Lung (tissue), 12 donors: ENCODE results near the gene TIMM23. TPM values are rescaled to one million over a fixed set of nuclear protein-coding genes. Genes with fewer than 3 reads are reported as not detected.

ENCODE experiments used
- ATAC-seq: fragments of 200-7000 bp; cut with Tn5 transposase; one replicate; pipeline ENCODE4 v1.9.1; 2020; ENCODE audit warnings: moderate number of reproducible peaks; ENCODE audit not compliant: insufficient read depth, low FRiP score
- DNase-seq, 3 donors: peaks; one replicate each; pipeline ENCODE4 v3.0.0-alpha.2; 2013 to 2017
- H3K27ac ChIP-seq, 2 donors: one replicate each; pipeline ENCODE4 v1.5.1; 2013; ENCODE audit warnings: mild to moderate bottlenecking in 2 of 2, moderate library complexity in 2 of 2, control low read depth in 1 of 2, inconsistent platforms in 1 of 2, low read depth in 1 of 2, low read length in 1 of 2
- H3K27me3 ChIP-seq, 3 donors: one replicate each; pipeline ENCODE4 v1.5.1; 2013; ENCODE audit warnings: low read length in 2 of 3; ENCODE audit not compliant: control insufficient read depth in 3 of 3, insufficient read depth in 3 of 3
- H3K36me3 ChIP-seq, 4 donors: one replicate each; pipeline ENCODE4 v1.5.1; 2013; ENCODE audit warnings: low read length in 4 of 4, mild to moderate bottlenecking in 1 of 4, moderate library complexity in 1 of 4; ENCODE audit not compliant: control insufficient read depth in 4 of 4, insufficient read depth in 4 of 4
- H3K4me1 ChIP-seq, 5 donors: one replicate each; pipeline ENCODE4 v1.5.1; 2013; ENCODE audit warnings: low read length in 5 of 5, mild to moderate bottlenecking in 2 of 5, moderate library complexity in 1 of 5; ENCODE audit not compliant: control insufficient read depth in 5 of 5, insufficient read depth in 5 of 5
- H3K4me3 ChIP-seq: one replicate; pipeline ENCODE4 v1.5.1; 2013; ENCODE audit warnings: mild to moderate bottlenecking, control low read depth, moderate library complexity
- H3K9ac ChIP-seq, 2 donors: one replicate each; pipeline ENCODE4 v1.5.1; 2013; ENCODE audit warnings: low read length in 2 of 2, control low read depth in 1 of 2; ENCODE audit not compliant: insufficient read depth in 1 of 2
- H3K9me3 ChIP-seq, 4 donors: one replicate each; pipeline ENCODE4 v1.5.1; 2013; ENCODE audit warnings: low read length in 3 of 4, mild to moderate bottlenecking in 1 of 4, moderate library complexity in 1 of 4; ENCODE audit not compliant: control insufficient read depth in 4 of 4, insufficient read depth in 3 of 4
- WGBS, 2 donors: extraction: QIAGEN DNeasy Blood & Tissue Kit; methylation state at CpG; one replicate each; pipeline ENCODE4 v1.1.7; 2013; 5-methylcytosine and 5-hydroxymethylcytosine counted together
- polyA plus RNA-seq, 2 donors: library from polyadenylated mRNA; stranded (reverse); fragments of 200-250 nt; gene quantifications; one replicate each; pipeline ENCODE4 v1.2.1, GENCODE V29; 2013
- total RNA-seq, 2 donors: library from RNA; depleted of rRNA in 1 of 2; stranded (reverse); fragments of >200 nt in 1 of 2; gene quantifications; one replicate each; pipeline ENCODE4 v1.2.1, GENCODE V29; 2014 to 2021
- TF ChIP-seq, protein P1 (sequence below): IDR thresholded peaks from 2 replicates; pipeline ENCODE4 v1.5.1; 2012; ENCODE audit warnings: mild to moderate bottlenecking; ENCODE audit errors: control extremely low read depth, extremely low read depth
- donor health status: control.
- donor health status: control.
- donor health status: Bipolar disorder and iron deficiency.
- donor health status: healthy.
- donor health status: DM: yes; HTN: yes; CAD: no.

The TIMM23 gene
- total and polyA plus RNA-seq, 4 donors, result 37.0 to 63.1 (median 46.5) TPM

DNA sequence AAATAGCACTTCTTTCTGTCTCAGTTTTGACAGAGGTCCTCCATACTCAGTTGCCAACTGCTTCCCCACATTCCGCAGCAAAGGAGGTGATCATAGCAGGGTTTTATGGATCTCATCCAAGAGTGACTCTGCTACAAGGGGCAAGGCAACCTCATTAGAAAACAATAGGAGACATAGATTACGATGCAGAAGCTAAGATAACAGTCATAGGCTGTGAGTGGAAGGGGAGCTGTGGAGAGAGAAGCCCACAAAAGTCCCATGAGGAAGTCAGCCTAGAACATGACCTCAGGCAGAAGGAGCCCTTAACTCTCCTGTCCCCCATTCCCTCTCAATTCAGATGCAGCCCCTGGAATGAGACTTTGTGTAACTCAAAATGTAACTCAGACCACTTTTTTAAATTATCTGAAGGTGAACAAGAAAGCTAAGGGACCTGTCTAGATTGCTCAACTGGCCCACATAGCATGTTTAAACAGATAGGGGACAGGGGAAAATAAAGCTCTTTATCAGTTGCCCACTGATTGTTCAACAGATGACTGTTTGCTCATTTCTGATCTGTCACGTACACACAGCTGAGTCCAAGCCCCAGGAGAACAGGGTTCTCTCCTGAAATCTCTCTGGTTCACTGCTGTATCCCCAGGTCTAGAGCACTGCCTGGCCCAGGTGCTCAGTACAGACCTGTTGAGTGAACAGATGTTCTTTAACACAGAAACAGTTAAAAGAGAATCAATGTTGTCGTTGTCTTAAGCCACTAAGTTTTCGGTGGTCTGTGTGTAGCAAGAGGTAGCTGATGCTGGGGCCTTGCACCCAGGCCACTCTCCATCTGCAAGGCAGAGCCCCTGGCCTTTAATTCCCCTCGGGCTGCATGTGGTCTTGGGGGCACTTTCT, 59.6 kb downstream of the TIMM23 start:
- ATAC-seq, result no peak
- no peaks in the 10 kb centered on the region for H3K9me3 ChIP-seq
- WGBS, 2 donors, result 67 to 76% methylated on average over 6 of the region's 6 CpGs
- TF ChIP-seq, protein P1, sequence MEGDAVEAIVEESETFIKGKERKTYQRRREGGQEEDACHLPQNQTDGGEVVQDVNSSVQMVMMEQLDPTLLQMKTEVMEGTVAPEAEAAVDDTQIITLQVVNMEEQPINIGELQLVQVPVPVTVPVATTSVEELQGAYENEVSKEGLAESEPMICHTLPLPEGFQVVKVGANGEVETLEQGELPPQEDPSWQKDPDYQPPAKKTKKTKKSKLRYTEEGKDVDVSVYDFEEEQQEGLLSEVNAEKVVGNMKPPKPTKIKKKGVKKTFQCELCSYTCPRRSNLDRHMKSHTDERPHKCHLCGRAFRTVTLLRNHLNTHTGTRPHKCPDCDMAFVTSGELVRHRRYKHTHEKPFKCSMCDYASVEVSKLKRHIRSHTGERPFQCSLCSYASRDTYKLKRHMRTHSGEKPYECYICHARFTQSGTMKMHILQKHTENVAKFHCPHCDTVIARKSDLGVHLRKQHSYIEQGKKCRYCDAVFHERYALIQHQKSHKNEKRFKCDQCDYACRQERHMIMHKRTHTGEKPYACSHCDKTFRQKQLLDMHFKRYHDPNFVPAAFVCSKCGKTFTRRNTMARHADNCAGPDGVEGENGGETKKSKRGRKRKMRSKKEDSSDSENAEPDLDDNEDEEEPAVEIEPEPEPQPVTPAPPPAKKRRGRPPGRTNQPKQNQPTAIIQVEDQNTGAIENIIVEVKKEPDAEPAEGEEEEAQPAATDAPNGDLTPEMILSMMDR, result no peak
- no peak overlapping the region for H3K9ac ChIP-seq
- H3K27ac ChIP-seq, result no peak overlapping the region
- H3K4me3 ChIP-seq, result no peak overlapping the region
- H3K36me3 ChIP-seq, result no peaks in the 10 kb centered on the region
- DNase-seq, result no peak
- no peaks in the 10 kb centered on the region for H3K27me3 ChIP-seq
- H3K4me1 ChIP-seq, result peaks cover 2 to 21% (median 13%) of the 10 kb centered on the region in 5 donors

DNA sequence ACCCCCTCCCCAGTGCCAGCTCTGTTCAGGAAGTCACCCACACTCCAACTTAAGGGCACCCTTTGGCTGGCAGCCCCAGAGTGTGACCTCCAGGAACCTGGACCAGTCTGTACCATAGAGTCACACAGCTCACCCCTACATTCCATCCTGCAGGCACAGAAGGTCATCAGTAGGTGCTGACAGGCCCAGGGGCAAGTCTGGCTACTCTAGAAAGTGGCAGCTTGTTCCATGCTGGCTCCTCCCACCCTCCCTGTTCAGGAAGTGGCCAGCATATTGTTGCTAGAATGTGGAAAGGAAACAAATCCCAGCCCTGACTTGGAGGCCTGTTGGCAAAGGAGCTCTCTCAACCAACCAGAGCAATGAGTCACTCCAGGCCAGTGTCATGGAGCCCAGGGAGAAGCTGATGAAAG, 61.3 kb downstream of the TIMM23 start:
- TF ChIP-seq, protein P1, result no peak
- Histone ChIP-seq H3K27me3 (no peaks in the 10 kb centered on the region), H3K27ac (no peak overlapping the region), H3K4me1 (peaks cover 2 to 15% (median 8%) of the 10 kb centered on the region in 5 donors), H3K9me3 (no peaks in the 10 kb centered on the region), H3K36me3 (no peaks in the 10 kb centered on the region), H3K4me3 (no peak overlapping the region), H3K9ac (no peak overlapping the region)
- ATAC-seq (no peak), DNase-seq (no peak)

DNA sequence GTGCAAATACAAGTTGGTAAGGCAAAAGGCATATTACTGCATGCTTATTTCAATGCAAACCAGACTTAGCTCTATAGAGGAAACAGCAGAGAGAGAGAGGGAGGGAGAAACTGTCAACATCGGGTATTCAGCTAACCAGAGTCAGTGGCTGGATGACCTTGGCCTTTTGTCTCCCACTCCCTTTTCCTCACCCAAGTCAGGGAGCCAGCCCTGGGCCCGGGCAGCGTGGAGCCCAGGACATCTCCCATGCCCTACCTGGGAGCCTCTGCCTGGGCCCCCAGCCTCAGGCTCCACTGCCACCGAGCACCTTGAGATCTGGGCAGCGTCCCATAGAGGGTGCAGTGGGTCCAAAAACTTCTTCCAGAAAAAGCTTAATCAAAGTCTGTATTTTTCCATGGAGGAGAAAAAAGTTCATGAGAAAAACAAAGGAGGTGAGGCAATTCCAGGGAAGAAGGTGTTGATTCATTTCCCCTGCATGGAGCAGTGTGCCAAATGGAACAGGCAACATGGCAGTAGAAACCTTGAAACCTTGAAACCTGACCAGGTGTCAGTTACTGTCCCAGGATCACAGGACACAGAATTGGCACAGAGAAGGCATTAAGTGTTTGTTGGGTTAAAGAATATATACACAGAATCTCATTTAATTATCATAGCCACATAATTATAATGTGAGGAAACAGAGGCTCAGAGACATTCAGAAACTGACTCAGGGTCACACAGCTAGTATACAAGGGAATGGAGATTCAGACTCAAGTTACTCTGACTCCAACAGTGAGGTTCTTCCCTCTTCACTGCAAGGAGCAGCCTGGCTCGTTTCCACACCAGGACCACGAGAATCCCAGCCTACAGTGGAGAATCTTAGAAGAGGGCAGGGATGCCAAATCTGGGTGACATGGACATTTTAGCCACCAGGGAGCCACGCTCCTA, 63.9 kb downstream of the TIMM23 start:
- no peak for ATAC-seq
- H3K36me3 ChIP-seq, result no peaks in the 10 kb centered on the region
- H3K4me1 ChIP-seq, result peaks cover 0 to 2% (median 0%) of the 10 kb centered on the region in 5 donors
- DNase-seq, result no peak
- WGBS, 2 donors, result 61 to 67% methylated on average over 8 of the region's 8 CpGs
- no peak overlapping the region for H3K9ac ChIP-seq
- no peak overlapping the region for H3K4me3 ChIP-seq
- TF ChIP-seq, protein P1, result no peak
- H3K9me3 ChIP-seq, result no peaks in the 10 kb centered on the region
- no peaks in the 10 kb centered on the region for H3K27me3 ChIP-seq
- H3K27ac ChIP-seq, result no peak overlapping the region
